SK-MEL-5 (cell line): ENCODE measurements around the gene SGK1. TPM values are rescaled to one million over a fixed set of nuclear protein-coding genes. Genes with fewer than 3 reads are reported as not detected.
"Not testable (repeated sequence)": the region's sequence is repeated elsewhere in the genome, so short reads cannot be mapped to it uniquely, and the experiment has no call there.

Experiments used
- DNase-seq: peaks from one replicate; pipeline ENCODE4 v3.0.0-alpha.2; 2016; ENCODE audit warnings: low read depth, low spot score
- in situ Hi-C: cut with HindIII; loops from 2 replicates; pipeline ENCODE4 v1.10.0; 2016; ENCODE audit warnings: low sequenced_read_pairs, high pct_unique_total_duplicates, low pct_unique_long_range_greater_than_20kb
- total RNA-seq: library from RNA; depleted of rRNA; stranded (reverse); fragments of >200 nt; shearing (Covaris generic); gene quantifications from 2 replicates; pipeline ENCODE4 v1.2.3, GENCODE V29; 2014

SGK1 gene
- total RNA-seq, 1 experiment from 2014 or later, result 592 TPM

- no peak for DNase-seq
- in situ Hi-C loops, result no loop called here
Measured at GRCh38 chr6:134339216-134339615, 21.3 kb upstream of the SGK1 start.

DNA sequence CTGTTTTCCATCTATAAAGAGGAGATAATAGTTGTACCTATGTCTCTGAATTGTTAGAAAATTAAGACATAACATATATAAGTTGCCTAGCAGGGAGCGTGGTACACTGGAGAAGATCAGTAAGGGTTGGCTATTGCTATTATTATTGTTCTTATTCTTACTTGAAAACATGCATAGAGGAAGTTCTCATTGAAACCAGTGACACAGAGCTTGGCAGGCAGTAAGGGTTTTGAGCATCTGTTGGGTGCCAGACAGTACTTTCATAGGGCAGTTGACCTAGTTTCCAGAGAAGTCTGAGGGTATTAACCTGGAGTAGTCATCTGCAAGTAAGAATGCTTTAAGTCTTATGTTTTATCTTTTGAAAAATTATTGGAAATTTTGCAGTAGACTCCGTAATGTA, 13.3 kb upstream of the SGK1 start:
- DNase-seq, result no peak

GRCh38 chr6:134330555-134330954, 12.6 kb upstream of the SGK1 start:
- in situ Hi-C loops, result no loop called here
- DNase-seq, result no peak

More for the DNA sequence above, 13.3 kb upstream of the SGK1 start:
- in situ Hi-C loops, result no loop called here

DNA sequence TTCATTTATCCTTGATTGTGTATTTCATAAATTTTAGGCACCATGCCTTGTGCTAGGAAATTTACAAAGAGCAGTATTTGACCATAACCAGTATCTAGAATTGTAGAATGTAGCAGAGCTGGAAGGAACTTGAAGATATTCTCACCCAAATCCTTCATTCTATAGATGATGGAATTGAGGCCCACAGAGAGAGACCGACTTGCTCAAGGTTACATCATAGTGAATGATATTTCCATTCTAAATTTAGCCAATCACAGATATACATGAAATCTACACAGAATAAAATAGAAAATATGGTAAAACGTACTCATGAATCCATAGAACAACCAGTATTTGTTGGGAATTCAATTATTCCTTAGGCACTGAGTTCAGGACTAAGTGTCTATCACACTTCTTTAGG, 10.9 kb upstream of the SGK1 start:
- in situ Hi-C loops, result no loop called here
- no peak for DNase-seq

GRCh38 chr6:134328138-134328537, 10.2 kb upstream of the SGK1 start:
- no peak for DNase-seq
- in situ Hi-C loops, result no loop called here

GRCh38 chr6:134326192-134326591, 8.3 kb upstream of the SGK1 start:
- in situ Hi-C loops, DNase-seq: not testable (repeated sequence)

DNA sequence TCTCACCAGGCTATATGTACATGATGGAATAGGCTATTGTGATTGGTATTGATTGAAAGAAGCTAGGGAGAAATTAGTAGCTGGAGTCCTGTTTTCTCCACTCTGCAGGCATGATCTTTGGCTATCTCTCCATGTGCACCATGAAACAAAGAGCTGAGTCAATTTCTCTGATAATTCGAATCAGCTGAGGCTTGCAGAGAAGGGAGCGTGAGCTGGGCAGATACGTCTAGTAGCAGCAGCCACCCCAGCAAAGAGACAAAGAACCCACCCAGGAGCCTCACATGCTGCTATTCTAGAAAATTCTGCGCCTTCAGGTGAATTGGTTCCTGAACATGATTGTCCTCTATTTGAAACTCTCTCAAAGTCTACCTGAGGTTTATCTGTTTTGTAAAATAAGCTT, 6.9 kb upstream of the SGK1 start:
- no peak for DNase-seq
- in situ Hi-C loops, result no loop called here

DNA sequence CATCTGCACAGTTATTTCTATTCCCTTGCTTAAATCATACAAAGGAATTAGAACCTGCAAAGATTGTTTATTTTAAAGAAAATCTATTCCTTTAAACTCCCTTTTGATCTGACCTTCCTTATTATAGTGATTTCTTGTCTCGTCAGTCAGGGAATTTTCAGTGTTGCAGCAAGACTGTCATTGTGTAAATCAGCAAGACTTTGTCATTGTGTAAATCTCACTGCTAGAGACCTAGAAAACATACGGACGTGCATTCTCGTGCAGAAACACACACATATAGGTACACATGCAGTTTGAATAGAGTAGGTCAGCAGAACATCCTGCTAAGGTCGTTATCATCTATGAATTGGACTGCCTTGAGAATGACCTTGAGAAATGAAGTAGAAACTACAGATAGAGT, 6.2 kb upstream of the SGK1 start:
- DNase-seq, result no peak
- in situ Hi-C loops, result no loop called here

GRCh38 chr6:134323698-134324097, 5.8 kb upstream of the SGK1 start:
- no peak for DNase-seq
- in situ Hi-C loops, result no loop called here

DNA sequence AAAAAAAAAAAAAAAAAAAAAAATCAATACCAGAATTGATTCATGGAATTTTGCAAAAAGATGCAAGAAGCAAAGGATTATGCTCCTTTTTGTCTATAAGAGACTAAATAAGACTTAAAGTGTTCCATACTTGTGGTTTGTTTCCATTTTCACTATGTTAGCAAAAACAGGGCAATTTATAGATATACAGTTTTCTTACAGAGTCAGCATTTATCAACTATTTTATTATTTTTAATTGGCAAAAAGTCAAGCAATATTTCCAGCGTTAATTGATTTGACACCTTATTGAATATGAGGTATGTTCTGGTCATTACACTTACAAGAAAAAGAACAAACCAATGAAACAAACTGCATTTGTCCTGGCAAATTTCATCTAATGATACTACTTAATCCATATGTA, 5.4 kb upstream of the SGK1 start:
- in situ Hi-C loops, result no loop called here
- no peak for DNase-seq

GRCh38 chr6:134322216-134322615, 4.3 kb upstream of the SGK1 start:
- peak; percentile 23 for DNase-seq
- in situ Hi-C loops, result no loop called here

GRCh38 chr6:134321246-134321645, 3.3 kb upstream of the SGK1 start:
- DNase-seq, result no peak
- in situ Hi-C loops, result no loop called here

DNA sequence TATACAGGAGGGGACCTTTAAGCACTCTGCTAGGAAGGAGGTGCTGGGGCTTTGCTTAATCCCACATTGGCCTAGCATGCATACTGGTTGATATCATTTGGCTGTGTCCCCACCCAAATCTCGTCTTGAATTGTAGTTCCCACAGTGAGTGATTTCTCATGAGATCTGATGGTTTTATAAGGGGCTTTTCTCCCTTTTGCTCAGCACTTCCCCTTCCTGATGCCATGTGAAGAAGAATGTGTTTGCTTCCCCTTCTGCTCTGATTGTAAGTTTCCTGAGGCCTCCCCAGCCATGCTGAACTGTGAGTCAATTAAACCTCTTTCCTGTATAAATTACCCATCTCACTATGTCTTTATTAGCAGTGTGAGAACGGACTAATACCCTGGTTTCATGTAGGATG, 1.8 kb upstream of the SGK1 start:
- DNase-seq, in situ Hi-C loops: not testable (repeated sequence)

- no peak for DNase-seq
- in situ Hi-C loops, result no loop called here
Measured at GRCh38 chr6:134318974-134319281, 1.0 kb upstream of the SGK1 start.

- in situ Hi-C loops, result no loop called here
- DNase-seq, result no peak
Measured at GRCh38 chr6:134318236-134318973, 493 bp upstream of the SGK1 start.

DNA sequence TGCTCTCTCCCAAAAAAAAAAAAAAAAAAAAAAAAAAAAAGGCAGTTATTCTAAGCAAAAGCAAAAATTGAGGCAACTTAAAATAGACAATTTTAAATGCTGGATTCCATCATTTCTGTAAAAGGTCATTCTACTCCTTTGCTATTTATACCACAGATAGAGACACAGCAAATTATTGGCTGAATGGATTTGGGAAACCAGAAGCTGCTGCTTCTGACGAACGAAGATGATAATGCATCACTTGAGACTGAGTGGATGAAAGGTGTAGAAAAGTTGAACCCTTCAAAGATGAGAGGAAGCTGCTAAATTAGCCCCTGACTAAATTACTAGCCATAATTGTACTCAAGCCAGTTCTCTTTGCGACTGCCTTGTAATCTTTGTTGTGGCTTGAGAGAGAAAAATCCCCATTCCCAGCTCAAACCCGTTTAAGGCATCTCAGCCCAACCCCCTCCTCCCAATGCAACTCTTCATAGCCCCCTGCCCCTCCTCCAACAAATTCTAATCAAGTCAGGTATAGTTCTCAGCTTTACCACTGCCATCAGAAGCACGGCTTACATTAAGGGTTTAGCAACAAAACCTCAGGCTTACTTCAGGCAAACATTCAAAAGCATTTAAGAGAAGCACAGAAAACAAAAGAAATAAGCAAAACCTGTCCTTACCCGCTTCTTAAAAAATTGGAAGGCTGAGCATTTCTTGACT, 1.0 kb downstream of the SGK1 start:
- in situ Hi-C loops, result no loop called here

DNA sequence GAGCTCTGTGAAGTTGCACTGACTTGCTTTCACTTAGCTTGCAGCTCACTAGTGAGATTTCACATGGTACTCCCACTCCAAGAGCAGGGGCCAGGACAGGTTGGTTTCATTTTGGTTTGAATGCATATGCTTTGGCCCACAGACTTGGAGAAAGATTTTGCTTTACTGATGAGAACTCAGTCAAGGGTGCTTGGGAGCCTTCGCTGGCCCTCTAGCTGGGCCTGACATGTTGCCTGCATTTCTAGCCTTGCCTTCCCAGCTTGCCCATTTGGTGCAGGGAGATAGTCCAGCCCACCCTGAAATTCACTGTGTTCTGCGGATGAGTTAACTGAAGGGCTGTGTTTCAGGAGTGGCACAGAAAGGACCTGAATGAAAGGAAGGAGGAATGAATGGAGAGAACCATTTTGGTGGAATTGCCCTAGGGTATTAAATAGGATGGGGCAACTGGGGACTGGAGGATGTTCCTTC, 1.9 kb downstream of the SGK1 start:
- in situ Hi-C loops, result no loop called here
- peak; percentile 31 for DNase-seq

More for the DNA sequence above, 1.0 kb downstream of the SGK1 start:
- DNase-seq, result no peak

- DNase-seq, result no peak
- in situ Hi-C loops, result no loop called here
Measured at GRCh38 chr6:134315189-134315588, 2.7 kb downstream of the SGK1 start.
